HG03354 (cell line): ENCODE measurements around the gene HECA.
"Not testable (repeated sequence)": the region's sequence is repeated elsewhere in the genome, so short reads cannot be mapped to it uniquely, and the experiment has no call there.

ENCODE experiments used
- ATAC-seq: cut with Tn5 transposase; IDR thresholded peaks from one replicate; pipeline ENCODE4 v1.9.1; 2021; ENCODE audit warnings: mild to moderate bottlenecking; ENCODE audit not compliant: unreplicated experiment, poor library complexity, severe bottlenecking

Gene HECA

GRCh38 chr6:139134817-139135577 is at the start of gene HECA:
TSS of gene HECA (plus strand) at chr6:139135080. CDS start at chr6:139135397, 317 bp downstream.
- peak; percentile 86 for ATAC-seq

GRCh38 chr6:139091826-139092225 is 43.1 kb upstream of the HECA start:
- ATAC-seq: no peak

- peak; percentile 76 for ATAC-seq
Observed at GRCh38 chr6:139099984-139100383, 34.9 kb upstream of the HECA start.

GRCh38 chr6:139107051-139107450 is 27.8 kb upstream of the HECA start:
- ATAC-seq: no peak

- no peak for ATAC-seq
Observed at GRCh38 chr6:139108378-139108777, 26.5 kb upstream of the HECA start.

- peak; percentile 45 for ATAC-seq
Observed at GRCh38 chr6:139109558-139109957, 25.3 kb upstream of the HECA start.

- no peak for ATAC-seq
Observed at GRCh38 chr6:139112146-139112545, 22.7 kb upstream of the HECA start.

- ATAC-seq: no peak
Observed at GRCh38 chr6:139112561-139112960, 22.3 kb upstream of the HECA start.

GRCh38 chr6:139114746-139115145 is 20.1 kb upstream of the HECA start:
- ATAC-seq: no peak

- ATAC-seq: no peak
Observed at GRCh38 chr6:139115989-139116758, 18.7 kb upstream of the HECA start.

- no peak for ATAC-seq
Observed at GRCh38 chr6:139117734-139118133, 17.1 kb upstream of the HECA start.

GRCh38 chr6:139119552-139119951 is 15.3 kb upstream of the HECA start:
- ATAC-seq: no peak

- not testable (repeated sequence) for ATAC-seq
Observed at GRCh38 chr6:139122823-139123222, 12.1 kb upstream of the HECA start.

GRCh38 chr6:139124887-139125672 is 9.8 kb upstream of the HECA start:
- ATAC-seq: peak; percentile 100

GRCh38 chr6:139126255-139126654 is 8.6 kb upstream of the HECA start:
- no peak for ATAC-seq

- ATAC-seq: no peak
Observed at GRCh38 chr6:139126931-139127330, 7.9 kb upstream of the HECA start.

- ATAC-seq: no peak
Observed at GRCh38 chr6:139129284-139129683, 5.6 kb upstream of the HECA start.

- ATAC-seq: no peak
Observed at GRCh38 chr6:139131736-139132280, 3.1 kb upstream of the HECA start.

- ATAC-seq: no peak
Observed at GRCh38 chr6:139133262-139134063, 1.4 kb upstream of the HECA start.
